Measurements from ENCODE around the gene RCHY1. TPM values are rescaled to one million over a fixed set of nuclear protein-coding genes. Genes with fewer than 3 reads are reported as not detected.

The RCHY1 gene
- total RNA-seq, 1 experiment from 2014 or later, result 17.1 TPM

GRCh38 chr4:75484190-75484589, 30.0 kb downstream of the RCHY1 start:
- Histone ChIP-seq H3K36me3 (ENCODE audit: control insufficient read depth, insufficient read depth, low read length) (peaks cover 10% of the 10 kb centered on the region), H3K27me3 (ENCODE audit: control insufficient read depth, insufficient read depth, low read length) (no peaks in the 10 kb centered on the region), H3K9me3 (ENCODE audit: control insufficient read depth, insufficient read depth, low read depth, low read length) (no peaks in the 10 kb centered on the region), H3K27ac (ENCODE audit: low read length) (no peak overlapping the region), H3K4me1 (ENCODE audit: control insufficient read depth, insufficient read depth, low read length) (no peaks in the 10 kb centered on the region), H3K4me3 (ENCODE audit: low read depth in 2 of 2, low read length in 2 of 2) (no peak overlapping the region)
- POLR2A ChIA-PET, result no interaction called here
- no TSS peak for BruUV-seq (replicated peaks)
- TF ChIP-seq REST (IDR thresholded peaks at IDR 0.05; ENCODE audit: insufficient read depth in 1 of 2, low read depth in 2 of 2, low read length in 1 of 2), result no peak
- TF ChIP-seq SIN3A (IDR thresholded peaks at IDR 0.05; ENCODE audit: borderline replicate concordance, insufficient read depth, low read depth, low read length), result no peak
- no peak for TF ChIP-seq POLR2AphosphoS5 (IDR thresholded peaks at IDR 0.05; ENCODE audit: low read depth, low read length)
- TF ChIP-seq TCF7L2 (IDR thresholded peaks at IDR 0.05; ENCODE audit: low read depth, low read length), result no peak
- no peak for TF ChIP-seq CTCF (IDR thresholded peaks at IDR 0.05)
- ATAC-seq (no peak), DNase-seq (ENCODE audit: low read depth, low spot score) (no peak)
- intact Hi-C loops (cut with micrococcal nuclease; ENCODE audit: unreplicated experiment) (no loop called here), in situ Hi-C loops (cut with HindIII; ENCODE audit: low pct_unique_long_range_greater_than_20kb, low sequenced_read_pairs) (no loop called here)
- CTCF ChIA-PET, result no interaction called here

- CTCF ChIA-PET, result no interaction called here
- H3K36me3 ChIP-seq (ENCODE audit: control insufficient read depth, insufficient read depth, low read length), result peaks cover 2% of the 10 kb centered on the region; the same call in 1 of the 2 replicates
- POLR2A ChIA-PET, result no interaction called here
- H3K9me3 ChIP-seq (ENCODE audit: control insufficient read depth, insufficient read depth, low read depth, low read length), result no peaks in the 10 kb centered on the region
- H3K4me1 ChIP-seq (ENCODE audit: control insufficient read depth, insufficient read depth, low read length), result no peaks in the 10 kb centered on the region
- H3K27ac ChIP-seq (ENCODE audit: low read length), result no peak overlapping the region
- in situ Hi-C loops (cut with HindIII; ENCODE audit: low pct_unique_long_range_greater_than_20kb, low sequenced_read_pairs), result no loop called here
- DNase-seq (ENCODE audit: low read depth, low spot score), result no peak
- no peak overlapping the region for H3K4me3 ChIP-seq (ENCODE audit: low read depth in 2 of 2, low read length in 2 of 2)
- no peaks in the 10 kb centered on the region for H3K27me3 ChIP-seq (ENCODE audit: control insufficient read depth, insufficient read depth, low read length)
- no peak for TF ChIP-seq CTCF (IDR thresholded peaks at IDR 0.05)
- TF ChIP-seq POLR2AphosphoS5 (IDR thresholded peaks at IDR 0.05; ENCODE audit: low read depth, low read length), result no peak
- TF ChIP-seq SIN3A (IDR thresholded peaks at IDR 0.05; ENCODE audit: borderline replicate concordance, insufficient read depth, low read depth, low read length), result no peak
- TF ChIP-seq TCF7L2 (IDR thresholded peaks at IDR 0.05; ENCODE audit: low read depth, low read length), result no peak
- TF ChIP-seq REST (IDR thresholded peaks at IDR 0.05; ENCODE audit: insufficient read depth in 1 of 2, low read depth in 2 of 2, low read length in 1 of 2), result no peak
- no TSS peak for BruUV-seq (replicated peaks)
- intact Hi-C loops (cut with micrococcal nuclease; ENCODE audit: unreplicated experiment), result no loop called here
- ATAC-seq, result no peak
Measured at GRCh38 chr4:75477201-75477600, 37.0 kb downstream of the RCHY1 start.

Measured in Panc1 (cell line).